K562 (cell line): Measurements from ENCODE around the gene HDAC5. TPM values are rescaled to one million over a fixed set of nuclear protein-coding genes. Genes with fewer than 3 reads are reported as not detected.
A peak's percentile ranks its signal among the peaks of the same experiment; 100 is the strongest.

Experiments used
- C11orf30 ChIP-seq: fragments of 450-650 bp; IDR thresholded peaks from 2 replicates; pipeline ENCODE4 v1.6.1; 2016; ENCODE audit warnings: low read depth, mild to moderate bottlenecking
- HNRNPL ChIP-seq: fragments of 200-400 bp; formaldehyde crosslinking; IDR thresholded peaks from 2 replicates; pipeline ENCODE4 v1.6.1; 2017; ENCODE audit warnings: low read depth, mild to moderate bottlenecking, low read length
- IFI16 ChIP-seq: fragments of 250-450 bp; sonication (Bioruptor Pico); IDR thresholded peaks from 2 replicates; pipeline ENCODE4 v2.1.2; 2022; ENCODE audit warnings: mild to moderate bottlenecking, inconsistent platforms
- MCM7 ChIP-seq, 2 experiments: fragments of 450-650 bp; IDR thresholded peaks; 2 replicates each; pipeline ENCODE4 v1.6.1; 2016 to 2018
- MED1 ChIP-seq: sonication (generic); formaldehyde crosslinking; IDR thresholded peaks from 2 replicates; pipeline ENCODE4 v1.8.1; 2023; ENCODE audit warnings: missing genetic modification reagents, borderline replicate concordance
- MEIS2 ChIP-seq: fragments of 450-650 bp; IDR thresholded peaks from 2 replicates; pipeline ENCODE4 v1.6.1; 2014; ENCODE audit warnings: mild to moderate bottlenecking; ENCODE audit not compliant: partially characterized antibody
- POLR2AphosphoS5 ChIP-seq: IDR thresholded peaks from 2 replicates; pipeline ENCODE4 v1.6.1; 2011; ENCODE audit warnings: mild to moderate bottlenecking, low read depth, low read length, moderate library complexity; ENCODE audit not compliant: control insufficient read depth, insufficient read depth
- RCOR1 ChIP-seq, 2 experiments: IDR thresholded peaks; 2 replicates each; pipeline ENCODE4 v1.6.1; 2012; ENCODE audit warnings: low read depth in 2 of 2, low read length in 2 of 2, borderline replicate concordance in 1 of 2, improper control_type of control experiment in 1 of 2
- SAP30 ChIP-seq: fragments of 200-600 bp; sonication (generic); IDR thresholded peaks from 2 replicates; pipeline ENCODE4 v1.6.1; 2012; ENCODE audit warnings: borderline replicate concordance, low read depth, mild to moderate bottlenecking, moderate library complexity, low read length, control low read depth, inconsistent platforms; ENCODE audit not compliant: insufficient read depth, poor library complexity, severe bottlenecking
- STAT5A ChIP-seq: IDR thresholded peaks from 2 replicates; pipeline ENCODE4 v1.6.1; 2012; ENCODE audit warnings: low read length, inconsistent platforms, borderline replicate concordance
- ZBTB7A ChIP-seq: IDR thresholded peaks from 2 replicates; pipeline ENCODE4 v1.6.1; 2011; ENCODE audit warnings: low read depth, mild to moderate bottlenecking, low read length, moderate library complexity, borderline replicate concordance; ENCODE audit not compliant: control insufficient read depth
- ZKSCAN1 ChIP-seq: fragments of 150-350 bp; IDR thresholded peaks from 2 replicates; pipeline ENCODE4 v1.6.1; 2016; ENCODE audit warnings: low read depth, low read length
- ZNF282 ChIP-seq: sonication (generic); formaldehyde crosslinking; IDR thresholded peaks from 2 replicates; pipeline ENCODE4 v1.8.1; 2023; ENCODE audit warnings: missing genetic modification reagents
- ZNF3 ChIP-seq: fragments of 250-450 bp; sonication (Bioruptor Pico); IDR thresholded peaks from 2 replicates; pipeline ENCODE4 v1.5.0; 2021; ENCODE audit warnings: mild to moderate bottlenecking, moderate library complexity
- ZNF584 ChIP-seq: fragments of 200-800 bp; sonication (Bioruptor generic); IDR thresholded peaks from 2 replicates; pipeline ENCODE4 v1.6.1; 2016; ENCODE audit warnings: low read depth, mild to moderate bottlenecking, missing genetic modification characterization, missing compliant biosample characterization
- ZNF589 ChIP-seq: fragments of 200-800 bp; sonication (Bioruptor generic); IDR thresholded peaks from 2 replicates; pipeline ENCODE4 v1.6.1; 2016; ENCODE audit warnings: low read depth, missing genetic modification characterization, missing compliant biosample characterization
- polyA plus RNA-seq, 8 experiments: library from polyadenylated mRNA; depleted of rRNA in 4 of 8; stranded (reverse) in 5 of 8; unstranded in 3 of 8; fragments of >200 nt; fragmentation: Nextera tagmentation in 2 of 8; fragmentation: Illumina TruSeq in 1 of 8; extraction: Ambion mirVana in 2 of 8; extraction: Trizol in 1 of 8; gene quantifications; 2 replicates each; pipeline versions ENCODE4 v1.2.1 to v1.2.3, GENCODE V29; 2011 to 2014; ENCODE audit warnings: inconsistent platforms in 1 of 8, missing spikeins in 1 of 8
- total RNA-seq, 7 experiments: library from RNA; depleted of rRNA in 6 of 7; stranded (reverse); fragments of >200 nt in 6 of 7; fragmentation: Illumina TruSeq in 2 of 7; extraction: Trizol in 2 of 7; gene quantifications; 2 replicates each; pipeline versions ENCODE4 v1.2.1 to v1.2.3, GENCODE V29; 2011 to 2021; ENCODE audit warnings: low replicate concordance in 1 of 7
- TF ChIP-seq, protein P1 (sequence below): fragments of 200-800 bp; sonication (Bioruptor generic); IDR thresholded peaks from 2 replicates; pipeline ENCODE4 v1.6.1; 2017; ENCODE audit warnings: missing genetic modification characterization, missing compliant biosample characterization
- TF ChIP-seq, protein P2 (sequence below): fragments of 450-650 bp; IDR thresholded peaks from 2 replicates; pipeline ENCODE4 v1.6.1; 2016; ENCODE audit warnings: low read depth, mild to moderate bottlenecking, moderate library complexity
- TF ChIP-seq, protein P3 (sequence below): fragments of 250-450 bp; sonication (Bioruptor Pico); IDR thresholded peaks from 2 replicates; pipeline ENCODE4 v1.4.0; 2020

HDAC5 gene
- total and polyA plus RNA-seq, 9 of the 15 experiments (the other 6 are each of a cell fraction or from before 2014, with no cell fraction given) = 0.45 to 26.2 (median 16.4) TPM

DNA sequence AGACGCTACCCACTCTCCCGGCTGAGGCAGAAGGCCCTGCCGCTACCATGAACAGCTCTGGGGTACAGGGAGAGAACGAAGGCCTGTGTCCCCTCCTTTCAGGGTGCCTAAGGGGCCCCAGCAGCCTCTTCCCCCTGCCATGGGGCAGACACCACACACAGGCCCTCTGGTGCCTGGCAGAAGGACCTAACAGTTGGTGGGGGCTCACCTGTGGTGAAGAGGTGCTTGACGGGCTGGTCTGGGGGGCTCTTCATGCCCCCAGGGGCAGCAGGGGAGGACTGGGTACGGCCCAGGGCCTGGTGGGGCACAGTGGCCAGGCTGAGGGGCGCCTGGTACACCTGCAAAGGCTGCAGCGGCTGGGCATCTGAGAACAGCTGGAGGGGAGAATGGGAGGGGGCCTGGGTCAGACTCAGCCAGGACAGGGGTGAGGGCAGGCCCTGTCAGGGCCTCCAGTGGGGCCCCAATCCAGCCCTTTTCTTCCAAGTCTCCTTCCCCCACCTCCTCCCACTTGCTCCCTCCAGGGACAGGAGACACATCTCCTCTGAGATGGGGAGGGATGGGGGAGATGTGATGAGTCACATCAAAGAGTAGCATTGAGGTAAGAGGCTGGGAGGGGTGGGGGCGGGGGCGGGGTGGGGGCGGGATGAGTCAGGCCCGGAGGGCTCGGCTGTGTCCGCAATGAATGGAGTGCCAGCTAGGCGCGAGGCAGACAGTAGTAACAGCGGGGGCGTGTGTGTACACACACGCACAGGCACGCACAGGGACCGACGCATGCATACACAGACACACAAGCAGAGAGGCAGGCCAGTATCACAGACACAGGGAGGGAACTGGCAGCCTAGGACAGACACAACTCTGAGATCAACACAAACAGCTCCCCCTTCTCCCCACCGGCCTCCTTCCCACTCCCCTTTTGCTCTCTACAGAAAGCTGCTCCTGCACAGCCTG, 36.8 kb downstream of the HDAC5 start (continued):
- TF ChIP-seq MED1 = no peak
- TF ChIP-seq MCM7 (IDR thresholded peaks at IDR 0.05) = no peak
- TF ChIP-seq, protein P1, sequence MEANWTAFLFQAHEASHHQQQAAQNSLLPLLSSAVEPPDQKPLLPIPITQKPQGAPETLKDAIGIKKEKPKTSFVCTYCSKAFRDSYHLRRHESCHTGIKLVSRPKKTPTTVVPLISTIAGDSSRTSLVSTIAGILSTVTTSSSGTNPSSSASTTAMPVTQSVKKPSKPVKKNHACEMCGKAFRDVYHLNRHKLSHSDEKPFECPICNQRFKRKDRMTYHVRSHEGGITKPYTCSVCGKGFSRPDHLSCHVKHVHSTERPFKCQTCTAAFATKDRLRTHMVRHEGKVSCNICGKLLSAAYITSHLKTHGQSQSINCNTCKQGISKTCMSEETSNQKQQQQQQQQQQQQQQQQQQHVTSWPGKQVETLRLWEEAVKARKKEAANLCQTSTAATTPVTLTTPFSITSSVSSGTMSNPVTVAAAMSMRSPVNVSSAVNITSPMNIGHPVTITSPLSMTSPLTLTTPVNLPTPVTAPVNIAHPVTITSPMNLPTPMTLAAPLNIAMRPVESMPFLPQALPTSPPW (CRISPR knock-in tag) = peak; percentile 96
- no peak for TF ChIP-seq HNRNPL
- TF ChIP-seq, protein P2, sequence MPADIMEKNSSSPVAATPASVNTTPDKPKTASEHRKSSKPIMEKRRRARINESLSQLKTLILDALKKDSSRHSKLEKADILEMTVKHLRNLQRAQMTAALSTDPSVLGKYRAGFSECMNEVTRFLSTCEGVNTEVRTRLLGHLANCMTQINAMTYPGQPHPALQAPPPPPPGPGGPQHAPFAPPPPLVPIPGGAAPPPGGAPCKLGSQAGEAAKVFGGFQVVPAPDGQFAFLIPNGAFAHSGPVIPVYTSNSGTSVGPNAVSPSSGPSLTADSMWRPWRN = peak; percentile 66
- no peak for TF ChIP-seq MEIS2
- peak; percentile 44; the same call in 1 of the 2 replicates for TF ChIP-seq POLR2AphosphoS5
- TF ChIP-seq RCOR1 (IDR thresholded peaks at IDR 0.05; ENCODE audit: borderline replicate concordance in 1 of 2, low read depth in 2 of 2, low read length in 2 of 2) = peak in 1 of 2 experiments; percentile 84; a peak in 2 of 4 replicates
- TF ChIP-seq ZNF589 (CRISPR knock-in tag) = no peak
- TF ChIP-seq ZNF584 (CRISPR knock-in tag) = no peak
- TF ChIP-seq ZKSCAN1 = no peak
- TF ChIP-seq SAP30 = peak; percentile 60
- no peak for TF ChIP-seq ZNF282
- TF ChIP-seq ZBTB7A = peak; percentile 58
- no peak for TF ChIP-seq IFI16 (CRISPR knock-in tag)
- TF ChIP-seq, protein P3, sequence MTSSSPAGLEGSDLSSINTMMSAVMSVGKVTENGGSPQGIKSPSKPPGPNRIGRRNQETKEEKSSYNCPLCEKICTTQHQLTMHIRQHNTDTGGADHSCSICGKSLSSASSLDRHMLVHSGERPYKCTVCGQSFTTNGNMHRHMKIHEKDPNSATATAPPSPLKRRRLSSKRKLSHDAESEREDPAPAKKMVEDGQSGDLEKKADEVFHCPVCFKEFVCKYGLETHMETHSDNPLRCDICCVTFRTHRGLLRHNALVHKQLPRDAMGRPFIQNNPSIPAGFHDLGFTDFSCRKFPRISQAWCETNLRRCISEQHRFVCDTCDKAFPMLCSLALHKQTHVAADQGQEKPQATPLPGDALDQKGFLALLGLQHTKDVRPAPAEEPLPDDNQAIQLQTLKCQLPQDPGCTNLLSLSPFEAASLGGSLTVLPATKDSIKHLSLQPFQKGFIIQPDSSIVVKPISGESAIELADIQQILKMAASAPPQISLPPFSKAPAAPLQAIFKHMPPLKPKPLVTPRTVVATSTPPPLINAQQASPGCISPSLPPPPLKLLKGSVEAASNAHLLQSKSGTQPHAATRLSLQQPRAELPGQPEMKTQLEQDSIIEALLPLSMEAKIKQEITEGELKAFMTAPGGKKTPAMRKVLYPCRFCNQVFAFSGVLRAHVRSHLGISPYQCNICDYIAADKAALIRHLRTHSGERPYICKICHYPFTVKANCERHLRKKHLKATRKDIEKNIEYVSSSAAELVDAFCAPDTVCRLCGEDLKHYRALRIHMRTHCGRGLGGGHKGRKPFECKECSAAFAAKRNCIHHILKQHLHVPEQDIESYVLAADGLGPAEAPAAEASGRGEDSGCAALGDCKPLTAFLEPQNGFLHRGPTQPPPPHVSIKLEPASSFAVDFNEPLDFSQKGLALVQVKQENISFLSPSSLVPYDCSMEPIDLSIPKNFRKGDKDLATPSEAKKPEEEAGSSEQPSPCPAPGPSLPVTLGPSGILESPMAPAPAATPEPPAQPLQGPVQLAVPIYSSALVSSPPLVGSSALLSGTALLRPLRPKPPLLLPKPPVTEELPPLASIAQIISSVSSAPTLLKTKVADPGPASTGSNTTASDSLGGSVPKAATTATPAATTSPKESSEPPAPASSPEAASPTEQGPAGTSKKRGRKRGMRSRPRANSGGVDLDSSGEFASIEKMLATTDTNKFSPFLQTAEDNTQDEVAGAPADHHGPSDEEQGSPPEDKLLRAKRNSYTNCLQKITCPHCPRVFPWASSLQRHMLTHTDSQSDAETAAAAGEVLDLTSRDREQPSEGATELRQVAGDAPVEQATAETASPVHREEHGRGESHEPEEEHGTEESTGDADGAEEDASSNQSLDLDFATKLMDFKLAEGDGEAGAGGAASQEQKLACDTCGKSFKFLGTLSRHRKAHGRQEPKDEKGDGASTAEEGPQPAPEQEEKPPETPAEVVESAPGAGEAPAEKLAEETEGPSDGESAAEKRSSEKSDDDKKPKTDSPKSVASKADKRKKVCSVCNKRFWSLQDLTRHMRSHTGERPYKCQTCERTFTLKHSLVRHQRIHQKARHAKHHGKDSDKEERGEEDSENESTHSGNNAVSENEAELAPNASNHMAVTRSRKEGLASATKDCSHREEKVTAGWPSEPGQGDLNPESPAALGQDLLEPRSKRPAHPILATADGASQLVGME (CRISPR knock-in tag) = no peak
- TF ChIP-seq ZNF3 = no peak
- TF ChIP-seq C11orf30 = no peak; the same call in 1 of the 2 replicates
- no peak for TF ChIP-seq STAT5A
